Effector CD8-positive, alpha-beta T cell (primary cell): ENCODE data around the gene MAP7D2.
"Not testable (repeated sequence)": the region's sequence is repeated elsewhere in the genome, so short reads cannot be mapped to it uniquely, and the experiment has no call there.

ENCODE experiments used
- DNase-seq: peaks from one replicate; lab custom pipeline; 2025; lab: John Stamatoyannopoulos, UW
- total RNA-seq, 4 experiments: gene quantifications; one replicate each; lab custom pipeline; 2026; lab: John Stamatoyannopoulos, UW

Gene MAP7D2
- total RNA-seq = 0.78 to 2.0 (median 1.3) reads per million in 4 experiments

DNA sequence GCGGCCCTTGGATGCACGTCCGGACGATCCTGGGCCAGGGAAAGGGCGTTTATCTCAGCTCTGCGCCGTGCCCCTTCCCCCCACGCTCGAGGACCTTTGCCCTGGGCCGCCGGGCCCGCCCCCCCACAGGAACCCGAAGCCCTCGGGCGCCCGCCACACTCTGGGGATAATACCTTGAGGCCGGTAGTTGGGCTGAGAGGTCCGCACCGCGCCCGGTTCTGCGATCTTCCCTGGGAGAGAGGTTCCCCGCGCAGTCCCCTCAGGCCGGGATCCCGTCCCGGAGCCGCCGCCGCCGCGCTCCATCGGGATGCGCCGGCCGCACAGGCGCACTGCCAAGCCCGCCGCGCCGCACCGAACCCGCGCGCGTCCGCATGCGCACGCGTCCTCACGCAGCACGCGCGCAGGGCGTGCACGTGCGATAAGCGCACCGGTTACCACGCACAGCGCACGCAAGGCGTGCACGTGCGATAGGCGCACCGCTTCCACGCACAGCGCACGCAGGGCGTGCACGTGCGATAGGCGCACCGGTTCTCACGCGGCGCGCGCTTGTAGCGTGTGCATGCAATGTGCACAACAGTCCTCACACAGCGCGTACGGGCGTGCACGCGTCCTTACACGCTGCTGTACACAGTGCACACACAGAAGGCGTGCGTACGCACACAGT lies at the start of gene MAP7D2:
Gene MAP7D2, minus strand, starts transcription at position 331 of the 664 bp plus-strand sequence. Its CDS starts 28 bp downstream, at position 303.
- no peak for DNase-seq

GRCh38 chrX:20162516-20162915 lies 45.8 kb upstream of the MAP7D2 start:
- not testable (repeated sequence) for DNase-seq

DNA sequence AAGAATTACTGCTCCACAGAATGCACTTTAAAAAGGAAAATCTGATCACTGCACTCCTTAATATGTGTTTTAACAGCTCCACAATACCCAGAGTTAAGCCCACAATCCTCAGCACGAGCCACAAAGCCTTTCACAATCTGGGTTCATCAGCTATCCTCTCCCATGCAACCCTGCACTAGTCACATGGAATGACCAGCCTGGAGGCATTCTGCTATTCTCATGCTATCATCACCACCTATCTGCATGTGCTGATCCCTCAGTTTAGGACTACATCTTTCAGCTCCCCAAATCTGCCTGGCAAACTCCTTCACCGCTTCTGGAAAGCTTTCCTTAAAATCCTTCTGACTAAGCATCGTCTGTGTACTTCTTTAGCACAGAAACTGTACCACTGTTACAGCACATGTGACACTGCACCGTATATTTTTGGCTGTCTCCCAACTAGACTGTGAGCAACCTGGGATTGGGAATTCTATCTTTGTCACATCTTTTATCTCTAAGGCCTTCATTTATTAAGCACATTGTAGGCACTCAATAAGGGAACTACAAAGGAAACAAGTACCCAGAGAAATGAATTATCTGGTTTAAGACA lies 43.2 kb upstream of the MAP7D2 start:
- DNase-seq = no peak

GRCh38 chrX:20151689-20152088 lies 35.0 kb upstream of the MAP7D2 start:
- no peak for DNase-seq

GRCh38 chrX:20149326-20149725 lies 32.6 kb upstream of the MAP7D2 start:
- DNase-seq = no peak

DNA sequence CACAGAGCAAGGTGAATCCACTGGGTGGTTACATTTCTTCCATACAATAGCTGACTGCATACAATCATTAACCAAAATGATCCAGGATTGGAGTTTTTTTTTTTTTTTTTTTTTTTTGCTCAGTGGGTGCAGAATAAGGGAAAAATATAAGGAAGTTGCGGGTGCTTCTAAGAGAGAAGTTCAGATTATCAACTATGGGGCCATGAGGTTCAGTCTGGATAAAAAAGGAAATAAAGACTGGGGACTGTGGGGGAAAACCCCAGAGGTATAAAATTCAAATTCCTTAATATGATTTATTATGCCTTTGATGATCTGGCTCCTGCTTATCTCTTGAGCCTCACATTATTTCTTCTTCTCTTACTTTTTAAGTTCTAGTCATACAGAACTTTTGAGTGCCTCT lies 30.9 kb upstream of the MAP7D2 start:
- no peak for DNase-seq

DNA sequence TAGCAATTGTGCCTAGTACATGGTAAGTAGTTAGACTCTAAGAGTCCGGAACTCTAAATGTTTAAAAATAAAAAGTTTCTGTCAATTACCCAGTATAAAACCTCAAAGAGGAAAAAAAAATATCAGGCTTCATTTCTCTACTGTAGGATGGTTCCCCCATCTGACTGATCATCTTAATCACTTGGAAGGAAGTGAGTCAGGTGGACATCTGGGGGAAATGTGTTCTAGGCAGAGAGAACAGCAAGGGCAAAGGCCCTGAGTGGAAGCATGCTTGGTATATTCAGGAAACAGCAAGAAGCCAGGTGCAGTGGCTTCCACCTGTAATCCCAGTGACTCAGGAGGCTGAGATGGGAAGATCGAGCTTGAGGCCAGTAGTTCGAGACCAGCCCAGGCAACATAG lies 27.8 kb upstream of the MAP7D2 start:
- DNase-seq = no peak

- DNase-seq = no peak
Measured at GRCh38 chrX:20143561-20143960, 26.9 kb upstream of the MAP7D2 start.

- DNase-seq = no peak
Measured at GRCh38 chrX:20143111-20143510, 26.4 kb upstream of the MAP7D2 start.

GRCh38 chrX:20141281-20142220 lies 24.8 kb upstream of the MAP7D2 start, which contains the start of gene EIF1AX:
EIF1AX (minus strand) TSS chrX:20141838; CDS start chrX:20141640, 198 bp downstream.
- peak; percentile 93 for DNase-seq

DNA sequence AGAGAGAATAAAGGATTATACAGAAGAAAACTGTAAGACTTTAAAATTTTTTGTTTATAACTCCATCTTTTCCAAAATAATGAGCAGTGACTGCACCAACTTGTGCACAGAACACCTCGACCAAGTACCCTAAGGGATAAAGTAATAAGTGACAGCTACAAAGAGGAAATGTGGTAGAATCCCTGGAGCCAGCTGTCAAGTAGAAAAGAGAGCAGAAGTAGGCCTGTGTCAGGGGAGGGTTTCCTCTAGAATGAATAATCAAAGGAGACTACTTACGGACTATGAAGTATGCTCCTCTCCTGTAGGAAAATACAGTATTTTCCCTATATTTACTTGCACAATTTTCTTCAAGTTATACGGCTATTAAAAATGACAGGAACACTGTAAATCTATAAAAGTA lies 23.7 kb upstream of the MAP7D2 start:
- no peak for DNase-seq

GRCh38 chrX:20139966-20140365 lies 23.3 kb upstream of the MAP7D2 start:
- no peak for DNase-seq

- no peak for DNase-seq
Measured at GRCh38 chrX:20135944-20136343, 19.2 kb upstream of the MAP7D2 start.

DNA sequence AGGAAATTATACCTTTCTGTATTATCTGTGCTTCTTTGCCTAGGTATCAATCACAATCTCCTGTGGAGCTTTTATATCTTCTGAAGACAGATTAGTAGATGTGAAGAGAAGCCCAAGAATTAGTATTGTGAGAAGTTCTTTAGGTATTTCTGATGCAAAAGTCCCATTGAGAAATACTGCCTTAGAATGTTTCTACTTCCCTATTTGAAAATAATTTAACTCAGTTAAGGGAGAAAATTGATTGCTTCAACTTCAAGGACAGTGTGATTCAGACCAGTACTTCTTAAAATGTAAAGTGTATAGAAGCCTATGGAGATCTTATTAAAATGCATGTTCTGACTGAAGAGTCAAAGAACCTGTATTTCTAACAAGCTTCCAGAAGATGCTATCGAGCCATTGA lies 16.0 kb upstream of the MAP7D2 start:
- no peak for DNase-seq

DNA sequence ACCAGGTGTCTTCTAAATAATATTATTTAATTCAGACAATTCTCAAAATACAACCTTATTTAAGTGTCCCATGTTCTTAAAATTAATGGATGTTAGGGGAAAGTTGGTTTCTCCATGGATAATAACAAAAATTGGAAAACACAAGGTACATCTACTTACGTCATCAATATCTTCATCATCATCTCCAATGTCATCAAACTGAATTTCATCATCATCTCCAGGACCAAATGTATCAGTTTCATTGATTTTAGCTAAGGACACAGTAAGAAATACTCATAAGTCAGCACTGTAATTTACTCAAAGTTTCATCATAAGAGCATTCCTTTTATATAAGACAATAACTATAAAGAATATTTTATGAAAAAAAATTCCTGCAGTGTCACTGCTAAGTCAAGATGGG lies 13.7 kb upstream of the MAP7D2 start:
- DNase-seq = no peak

DNA sequence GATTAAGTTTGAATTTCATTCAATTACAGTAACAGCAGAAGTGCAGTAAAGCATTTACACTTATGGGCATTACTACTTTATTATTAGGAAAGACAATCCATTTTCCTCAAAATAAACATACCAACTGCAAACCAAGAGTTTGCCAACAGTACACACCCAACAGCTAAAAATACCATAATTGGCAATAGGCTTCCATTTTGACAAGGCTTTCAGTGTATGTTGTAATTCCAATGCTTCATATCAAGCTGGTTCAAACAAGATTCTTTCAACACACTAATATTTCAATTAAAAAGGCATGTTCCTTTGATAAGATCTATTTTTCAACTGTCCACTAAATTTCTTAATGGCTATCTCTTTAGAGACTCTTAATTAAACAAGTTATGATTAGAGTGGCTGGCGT lies 12.8 kb upstream of the MAP7D2 start:
- DNase-seq = no peak

DNA sequence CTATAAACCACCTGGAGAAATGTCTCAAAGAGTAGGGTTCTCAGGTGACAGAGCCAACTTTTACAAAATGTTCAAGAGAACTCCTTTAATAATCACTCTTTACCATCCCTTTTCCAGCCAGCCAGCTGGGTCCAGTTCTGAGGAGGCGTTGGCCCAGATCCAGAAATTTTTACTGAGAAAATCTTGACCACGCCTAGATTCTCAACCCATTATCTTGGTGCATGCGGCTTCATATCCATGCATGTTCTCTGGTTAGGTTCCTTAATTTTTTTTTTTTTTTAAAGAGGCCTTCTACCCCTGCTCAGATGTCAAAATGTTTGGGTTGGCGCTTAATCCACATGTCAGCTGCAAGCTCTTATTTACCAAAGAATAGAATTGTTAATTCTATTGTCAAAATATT lies 12.0 kb upstream of the MAP7D2 start:
- no peak for DNase-seq

DNA sequence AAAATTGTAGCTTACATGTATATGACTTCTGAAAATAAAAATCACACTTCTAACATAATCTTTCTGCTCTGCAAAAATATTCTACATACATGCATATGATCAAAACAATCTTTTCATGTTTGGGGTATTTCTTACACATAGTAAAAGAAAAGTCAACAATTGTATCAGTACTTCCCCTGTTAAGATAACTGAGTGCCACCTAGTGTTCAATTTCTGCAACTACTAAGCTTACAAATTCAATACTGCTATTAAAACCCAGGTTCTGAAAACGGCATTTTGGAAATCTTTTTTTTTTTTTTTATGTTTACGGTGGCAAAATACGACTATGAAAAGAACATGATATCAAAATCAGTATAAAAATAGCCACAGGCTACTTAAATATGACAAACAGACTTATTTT lies 10.7 kb upstream of the MAP7D2 start:
- not testable (repeated sequence) for DNase-seq

- not testable (repeated sequence) for DNase-seq
Measured at GRCh38 chrX:20126833-20127232, 10.1 kb upstream of the MAP7D2 start.

GRCh38 chrX:20124964-20125363 lies 8.3 kb upstream of the MAP7D2 start:
- DNase-seq = no peak

DNA sequence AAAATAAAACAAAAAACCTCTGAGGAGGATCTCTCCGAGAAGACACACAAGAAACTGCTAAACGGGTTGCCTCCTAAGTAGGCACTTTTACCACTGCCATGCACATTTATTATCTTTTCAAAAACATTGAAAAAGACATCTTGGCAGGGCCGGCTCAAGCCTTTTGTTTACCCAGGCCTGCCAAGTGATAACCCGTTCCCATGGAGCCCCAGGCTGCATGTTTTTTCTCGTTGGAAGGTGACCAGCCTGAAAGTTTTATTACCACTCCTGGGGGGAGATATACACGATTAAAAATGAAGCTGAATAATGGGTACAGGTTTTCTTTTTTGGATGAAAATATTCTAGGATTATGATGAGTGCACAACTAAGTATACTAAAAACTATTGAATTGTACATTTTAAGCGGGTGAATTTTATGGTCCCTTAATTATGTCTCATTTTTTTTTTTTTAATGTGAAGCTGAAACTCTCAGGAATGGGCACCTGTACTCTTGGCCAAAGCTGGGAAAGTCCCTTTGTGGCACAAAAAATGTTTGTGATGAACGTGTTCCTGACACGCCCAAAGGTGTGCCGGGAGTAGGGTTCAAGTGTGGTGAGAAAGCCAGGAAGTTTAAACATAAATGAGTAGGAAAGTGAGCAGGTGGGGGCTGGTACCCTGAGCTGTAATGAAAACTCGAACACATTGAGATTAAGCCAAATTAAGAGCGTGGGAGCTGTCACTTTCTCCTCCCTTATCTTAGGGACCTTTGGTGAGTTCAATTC lies 1.5 kb upstream of the MAP7D2 start:
- no peak for DNase-seq

DNA sequence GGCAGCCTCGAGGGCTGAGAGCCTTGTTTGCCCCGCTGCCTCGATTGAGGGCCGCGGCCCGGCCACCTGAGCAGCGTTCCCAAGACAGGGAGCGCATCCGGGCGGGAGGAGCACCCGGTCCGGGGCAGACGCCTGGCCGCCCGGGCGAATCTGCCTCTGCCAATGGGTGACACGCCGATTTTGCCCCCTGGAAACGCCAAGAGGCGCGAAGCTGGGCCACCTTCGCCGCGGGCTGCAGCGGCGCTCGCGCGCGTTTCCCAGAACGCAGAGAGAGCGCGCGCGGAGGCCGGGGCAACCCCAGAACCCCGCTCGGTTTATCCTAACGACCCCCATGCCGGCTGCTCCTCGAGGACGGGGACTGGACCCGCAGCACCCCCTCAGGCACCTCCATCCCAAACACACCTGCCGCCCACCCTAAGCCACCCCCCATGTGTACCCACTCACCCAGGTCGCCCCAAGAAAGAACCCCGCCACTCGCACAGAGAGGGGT lies 575 bp downstream of the MAP7D2 start:
- DNase-seq = no peak
